K562 (cell line): ENCODE results near the gene EXOC3. TPM values are rescaled to one million over a fixed set of nuclear protein-coding genes. Genes with fewer than 3 reads are reported as not detected.

Source experiments
- ERF ChIP-seq: fragments of 450-650 bp; formaldehyde crosslinking; IDR thresholded peaks from 2 replicates; pipeline ENCODE4 v1.4.0; 2020; ENCODE audit warnings: mild to moderate bottlenecking, mixed read lengths
- MAFG ChIP-seq: fragments of 450-650 bp; conservative IDR thresholded peaks from 2 replicates; pipeline ENCODE4 v1.6.1; 2016; ENCODE audit warnings: missing genetic modification characterization, missing compliant biosample characterization
- NR1H2 ChIP-seq: sonication (generic); formaldehyde crosslinking; IDR thresholded peaks from 2 replicates; pipeline ENCODE4 v1.4.0; 2020; ENCODE audit warnings: mild to moderate bottlenecking, missing genetic modification reagents
- ZNF133 ChIP-seq: fragments of 250-450 bp; sonication (Bioruptor Pico); IDR thresholded peaks from 2 replicates; pipeline ENCODE4 v1.4.0; 2020; ENCODE audit warnings: mild to moderate bottlenecking
- ZNF41 ChIP-seq: fragments of 250-450 bp; sonication (Bioruptor Pico); conservative IDR thresholded peaks from 2 replicates; pipeline ENCODE4 v1.4.0; 2020; ENCODE audit warnings: mild to moderate bottlenecking
- polyA plus RNA-seq, 8 experiments: library from polyadenylated mRNA; depleted of rRNA in 4 of 8; stranded (reverse) in 5 of 8; unstranded in 3 of 8; fragments of >200 nt; fragmentation: Nextera tagmentation in 2 of 8; fragmentation: Illumina TruSeq in 1 of 8; extraction: Ambion mirVana in 2 of 8; extraction: Trizol in 1 of 8; gene quantifications; 2 replicates each; pipeline versions ENCODE4 v1.2.1 to v1.2.3, GENCODE V29; 2011 to 2014; ENCODE audit warnings: inconsistent platforms in 1 of 8, missing spikeins in 1 of 8
- total RNA-seq, 7 experiments: library from RNA; depleted of rRNA in 6 of 7; stranded (reverse); fragments of >200 nt in 6 of 7; fragmentation: Illumina TruSeq in 2 of 7; extraction: Trizol in 2 of 7; gene quantifications; 2 replicates each; pipeline versions ENCODE4 v1.2.1 to v1.2.3, GENCODE V29; 2011 to 2021; ENCODE audit warnings: low replicate concordance in 1 of 7
- TF ChIP-seq, protein P1 (sequence below): sonication (generic); formaldehyde crosslinking; IDR thresholded peaks from 2 replicates; pipeline ENCODE4 v1.8.1; 2023; ENCODE audit warnings: mild to moderate bottlenecking, missing genetic modification reagents, moderate library complexity
- TF ChIP-seq, protein P2 (sequence below), 3 experiments: IDR thresholded peaks in 2 of 3; conservative IDR thresholded peaks in 1 of 3; 2 replicates each; pipeline ENCODE4 v1.5.1; 2011 to 2012; ENCODE audit warnings: low read length in 3 of 3, mild to moderate bottlenecking in 3 of 3, control low read depth in 2 of 3, improper control_type of control experiment in 1 of 3, inconsistent platforms in 1 of 3, low read depth in 1 of 3, mixed read lengths in 1 of 3, moderate library complexity in 1 of 3; ENCODE audit not compliant: insufficient read depth in 2 of 3

The EXOC3 gene
- total and polyA plus RNA-seq, 9 of the 15 experiments (the other 6 are each of a cell fraction or from before 2014, with no cell fraction given) = 1.4 to 41.9 (median 22.4) TPM

DNA sequence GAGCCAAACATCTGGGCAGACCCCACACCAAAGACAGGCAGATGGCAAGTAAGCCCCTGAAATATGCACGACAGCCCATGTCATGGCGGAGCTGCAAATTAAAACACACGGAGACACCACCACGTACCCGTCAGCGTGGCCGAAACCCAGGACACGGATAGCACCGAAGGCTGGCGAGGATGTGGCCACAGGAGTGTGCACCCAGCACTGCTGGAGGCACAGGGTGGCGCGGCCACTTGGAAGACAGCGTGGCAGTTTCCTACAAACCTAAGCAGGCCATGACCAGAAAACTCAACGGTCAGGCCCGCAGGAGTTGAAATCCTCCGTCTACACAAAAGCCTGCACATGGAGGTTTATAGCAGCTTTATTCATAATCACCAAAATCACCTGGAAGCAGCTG, 68.5 kb downstream of the EXOC3 start (continued):
- no peak for TF ChIP-seq ERF (CRISPR knock-in tag)
- TF ChIP-seq, protein P1, sequence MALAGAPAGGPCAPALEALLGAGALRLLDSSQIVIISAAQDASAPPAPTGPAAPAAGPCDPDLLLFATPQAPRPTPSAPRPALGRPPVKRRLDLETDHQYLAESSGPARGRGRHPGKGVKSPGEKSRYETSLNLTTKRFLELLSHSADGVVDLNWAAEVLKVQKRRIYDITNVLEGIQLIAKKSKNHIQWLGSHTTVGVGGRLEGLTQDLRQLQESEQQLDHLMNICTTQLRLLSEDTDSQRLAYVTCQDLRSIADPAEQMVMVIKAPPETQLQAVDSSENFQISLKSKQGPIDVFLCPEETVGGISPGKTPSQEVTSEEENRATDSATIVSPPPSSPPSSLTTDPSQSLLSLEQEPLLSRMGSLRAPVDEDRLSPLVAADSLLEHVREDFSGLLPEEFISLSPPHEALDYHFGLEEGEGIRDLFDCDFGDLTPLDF (CRISPR knock-in tag) = no peak
- TF ChIP-seq ZNF133 (CRISPR knock-in tag) = no peak
- TF ChIP-seq NR1H2 (CRISPR knock-in tag) = no peak
- TF ChIP-seq ZNF41 (CRISPR knock-in tag) = no peak
- no peak for TF ChIP-seq MAFG
- TF ChIP-seq, protein P2, sequence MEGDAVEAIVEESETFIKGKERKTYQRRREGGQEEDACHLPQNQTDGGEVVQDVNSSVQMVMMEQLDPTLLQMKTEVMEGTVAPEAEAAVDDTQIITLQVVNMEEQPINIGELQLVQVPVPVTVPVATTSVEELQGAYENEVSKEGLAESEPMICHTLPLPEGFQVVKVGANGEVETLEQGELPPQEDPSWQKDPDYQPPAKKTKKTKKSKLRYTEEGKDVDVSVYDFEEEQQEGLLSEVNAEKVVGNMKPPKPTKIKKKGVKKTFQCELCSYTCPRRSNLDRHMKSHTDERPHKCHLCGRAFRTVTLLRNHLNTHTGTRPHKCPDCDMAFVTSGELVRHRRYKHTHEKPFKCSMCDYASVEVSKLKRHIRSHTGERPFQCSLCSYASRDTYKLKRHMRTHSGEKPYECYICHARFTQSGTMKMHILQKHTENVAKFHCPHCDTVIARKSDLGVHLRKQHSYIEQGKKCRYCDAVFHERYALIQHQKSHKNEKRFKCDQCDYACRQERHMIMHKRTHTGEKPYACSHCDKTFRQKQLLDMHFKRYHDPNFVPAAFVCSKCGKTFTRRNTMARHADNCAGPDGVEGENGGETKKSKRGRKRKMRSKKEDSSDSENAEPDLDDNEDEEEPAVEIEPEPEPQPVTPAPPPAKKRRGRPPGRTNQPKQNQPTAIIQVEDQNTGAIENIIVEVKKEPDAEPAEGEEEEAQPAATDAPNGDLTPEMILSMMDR (IDR thresholded peaks at IDR 0.05 in 2 of 3, conservative IDR thresholded peaks at IDR 0.05 in 1 of 3; ENCODE audit: insufficient read depth in 2 of 3, low read depth in 1 of 3, low read length in 3 of 3) = no peak
- TF ChIP-seq, all 486 proteins: peak for 0
